ENCODE results near the gene MAVS.

MAVS gene

DNA sequence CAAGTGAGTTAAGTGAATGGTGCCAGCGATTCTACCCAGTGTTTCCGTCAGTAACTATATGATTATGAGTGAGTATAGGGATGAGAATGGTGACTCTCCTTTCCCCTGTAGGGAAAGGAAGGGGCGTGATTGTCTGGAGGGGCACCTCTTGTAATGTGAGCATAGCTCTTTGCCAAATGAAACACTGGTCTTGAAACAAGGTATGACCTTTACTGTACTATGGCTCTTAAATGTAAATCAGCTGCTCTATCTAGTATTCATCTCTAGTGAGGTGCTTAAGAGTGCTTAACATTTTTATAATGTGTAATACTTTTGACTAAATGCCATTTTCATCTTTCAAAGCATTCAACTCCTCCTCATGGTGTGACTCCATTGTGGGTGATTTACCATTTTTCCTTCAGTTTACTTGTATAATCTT is 53.6 kb downstream of the MAVS start:
- H3K27ac ChIP-seq (ENCODE audit: poor library complexity, severe bottlenecking), result peak overlapping the region; percentile 47
- DNase-seq (ENCODE audit: low spot score) (no peak), ATAC-seq (ENCODE audit: low read depth) (peak; percentile 41; the same call in 2 of the 3 replicates)
- H3K36me3 ChIP-seq (ENCODE audit: low read depth), result peaks cover 46% of the 10 kb centered on the region
- no peaks in the 10 kb centered on the region for H3K27me3 ChIP-seq (ENCODE audit: insufficient read depth, poor library complexity, severe bottlenecking)
- peaks cover 2% of the 10 kb centered on the region for H3K9me3 ChIP-seq (ENCODE audit: severe bottlenecking)
- no peak for TF ChIP-seq CTCF (IDR thresholded peaks at IDR 0.05; ENCODE audit: poor library complexity, severe bottlenecking)
- peaks cover 59% of the 10 kb centered on the region for H3K4me1 ChIP-seq (ENCODE audit: insufficient read depth, poor library complexity, severe bottlenecking)
- H3K4me3 ChIP-seq (ENCODE audit: severe bottlenecking), result no peak overlapping the region

GRCh38 chr20:3901028-3901705 is 54.5 kb downstream of the MAVS start:
- DNase-seq (ENCODE audit: low spot score) (no peak), ATAC-seq (ENCODE audit: low read depth) (no peak)
- peak overlapping the region; percentile 47 for H3K27ac ChIP-seq (ENCODE audit: poor library complexity, severe bottlenecking)
- H3K4me3 ChIP-seq (ENCODE audit: severe bottlenecking), result no peak overlapping the region
- no peaks in the 10 kb centered on the region for H3K27me3 ChIP-seq (ENCODE audit: insufficient read depth, poor library complexity, severe bottlenecking)
- peaks cover 2% of the 10 kb centered on the region for H3K9me3 ChIP-seq (ENCODE audit: severe bottlenecking)
- H3K4me1 ChIP-seq (ENCODE audit: insufficient read depth, poor library complexity, severe bottlenecking), result peaks cover 55% of the 10 kb centered on the region
- H3K36me3 ChIP-seq (ENCODE audit: low read depth), result peaks cover 38% of the 10 kb centered on the region
- no peak for TF ChIP-seq CTCF (IDR thresholded peaks at IDR 0.05; ENCODE audit: poor library complexity, severe bottlenecking)

DNA sequence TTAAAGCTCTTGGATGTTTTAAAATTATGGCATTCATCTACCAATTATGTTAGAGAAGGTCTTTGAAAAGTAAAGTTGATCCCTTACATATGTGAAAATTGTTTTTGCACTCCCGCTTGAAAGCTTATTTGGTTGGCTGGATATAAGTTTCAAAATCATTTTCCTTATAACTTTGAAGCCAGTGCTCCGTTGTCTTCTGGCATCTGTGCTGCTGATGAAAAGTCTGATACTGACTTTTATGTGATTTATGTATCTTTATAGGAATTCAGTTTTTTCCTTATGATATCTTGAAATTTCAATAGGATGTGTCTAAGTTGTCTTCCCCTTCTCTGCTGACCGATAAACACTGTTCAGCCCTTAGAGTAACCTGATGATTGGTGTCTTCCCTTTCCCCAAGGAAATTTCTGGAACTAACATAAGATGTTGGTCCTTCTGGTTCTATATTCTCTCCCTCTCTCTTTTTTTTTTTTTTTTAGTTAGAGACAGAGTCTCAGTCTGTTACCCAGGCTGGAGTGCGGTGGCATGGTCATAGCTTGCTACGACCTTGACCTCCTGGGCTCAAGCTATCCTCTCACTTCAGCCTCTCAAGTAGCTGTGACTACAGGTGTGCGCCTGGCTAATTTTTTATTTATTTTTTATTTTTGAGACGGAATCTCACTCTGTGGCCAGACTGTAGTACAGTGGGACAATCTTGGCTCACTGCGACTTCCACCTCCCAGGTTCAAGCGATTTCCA is 55.2 kb downstream of the MAVS start:
- H3K27ac ChIP-seq (ENCODE audit: poor library complexity, severe bottlenecking), result peak overlapping the region; percentile 47
- H3K4me3 ChIP-seq (ENCODE audit: severe bottlenecking), result no peak overlapping the region
- H3K27me3 ChIP-seq (ENCODE audit: insufficient read depth, poor library complexity, severe bottlenecking), result no peaks in the 10 kb centered on the region

DNA sequence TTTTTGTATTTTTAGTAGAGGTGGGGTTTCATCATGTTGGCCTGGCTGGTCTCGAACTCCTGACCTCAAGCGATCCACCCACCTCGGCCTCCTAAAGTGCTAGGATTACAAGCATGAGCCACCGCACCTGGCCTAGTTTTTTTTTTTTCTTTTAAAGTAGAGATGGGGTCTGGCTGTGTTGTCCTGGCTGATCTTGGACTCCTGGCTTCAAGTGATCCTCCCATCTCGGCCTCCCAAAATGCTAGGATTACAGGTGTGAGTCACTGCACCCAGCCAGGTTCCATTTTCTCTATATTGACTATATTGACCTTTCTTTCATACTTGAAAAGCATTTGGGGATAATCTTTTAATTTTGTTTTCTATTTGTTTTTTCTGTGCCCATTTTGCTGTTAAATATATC is 55.8 kb downstream of the MAVS start:
- Histone ChIP-seq H3K4me3 (ENCODE audit: severe bottlenecking) (no peak overlapping the region), H3K27me3 (ENCODE audit: insufficient read depth, poor library complexity, severe bottlenecking) (no peaks in the 10 kb centered on the region), H3K36me3 (ENCODE audit: low read depth) (peaks cover 31% of the 10 kb centered on the region), H3K9me3 (ENCODE audit: severe bottlenecking) (no peaks in the 10 kb centered on the region), H3K4me1 (ENCODE audit: insufficient read depth, poor library complexity, severe bottlenecking) (peaks cover 45% of the 10 kb centered on the region), H3K27ac (ENCODE audit: poor library complexity, severe bottlenecking) (peak overlapping the region; percentile 37)
- no peak for ATAC-seq (ENCODE audit: low read depth)
- no peak for DNase-seq (ENCODE audit: low spot score)
- no peak for TF ChIP-seq CTCF (IDR thresholded peaks at IDR 0.05; ENCODE audit: poor library complexity, severe bottlenecking)

More for the DNA sequence above, 55.2 kb downstream of the MAVS start:
- H3K36me3 ChIP-seq (ENCODE audit: low read depth), result peaks cover 31% of the 10 kb centered on the region
- no peak for ATAC-seq (ENCODE audit: low read depth)
- H3K9me3 ChIP-seq (ENCODE audit: severe bottlenecking), result no peaks in the 10 kb centered on the region
- peaks cover 48% of the 10 kb centered on the region for H3K4me1 ChIP-seq (ENCODE audit: insufficient read depth, poor library complexity, severe bottlenecking)
- DNase-seq (ENCODE audit: low spot score), result no peak
- no peak for TF ChIP-seq CTCF (IDR thresholded peaks at IDR 0.05; ENCODE audit: poor library complexity, severe bottlenecking)

- no peak for ATAC-seq (ENCODE audit: low read depth)
- Histone ChIP-seq H3K27ac (ENCODE audit: poor library complexity, severe bottlenecking) (peak overlapping the region; percentile 37), H3K36me3 (ENCODE audit: low read depth) (peaks cover 44% of the 10 kb centered on the region), H3K27me3 (ENCODE audit: insufficient read depth, poor library complexity, severe bottlenecking) (no peaks in the 10 kb centered on the region), H3K4me3 (ENCODE audit: severe bottlenecking) (no peak overlapping the region), H3K4me1 (ENCODE audit: insufficient read depth, poor library complexity, severe bottlenecking) (peaks cover 31% of the 10 kb centered on the region), H3K9me3 (ENCODE audit: severe bottlenecking) (no peaks in the 10 kb centered on the region)
- no peak for DNase-seq (ENCODE audit: low spot score)
- no peak for TF ChIP-seq CTCF (IDR thresholded peaks at IDR 0.05; ENCODE audit: poor library complexity, severe bottlenecking)
These were observed 57.6 kb downstream of the MAVS start for GRCh38 chr20:3904224-3904623.
